CD4-positive, alpha-beta T cell treated with Interleukin-1 beta for 1 hour (primary cell): ENCODE data around the gene RTL10.

Experiments used
- DNase-seq, 2 donors: peaks; one replicate each; pipeline ENCODE4 v3.0.0-alpha.2; 2020 to 2022

RTL10 gene

GRCh38 chr22:19821523-19822300, 33.0 kb downstream of the RTL10 start:
- DNase-seq, result no peak

DNA sequence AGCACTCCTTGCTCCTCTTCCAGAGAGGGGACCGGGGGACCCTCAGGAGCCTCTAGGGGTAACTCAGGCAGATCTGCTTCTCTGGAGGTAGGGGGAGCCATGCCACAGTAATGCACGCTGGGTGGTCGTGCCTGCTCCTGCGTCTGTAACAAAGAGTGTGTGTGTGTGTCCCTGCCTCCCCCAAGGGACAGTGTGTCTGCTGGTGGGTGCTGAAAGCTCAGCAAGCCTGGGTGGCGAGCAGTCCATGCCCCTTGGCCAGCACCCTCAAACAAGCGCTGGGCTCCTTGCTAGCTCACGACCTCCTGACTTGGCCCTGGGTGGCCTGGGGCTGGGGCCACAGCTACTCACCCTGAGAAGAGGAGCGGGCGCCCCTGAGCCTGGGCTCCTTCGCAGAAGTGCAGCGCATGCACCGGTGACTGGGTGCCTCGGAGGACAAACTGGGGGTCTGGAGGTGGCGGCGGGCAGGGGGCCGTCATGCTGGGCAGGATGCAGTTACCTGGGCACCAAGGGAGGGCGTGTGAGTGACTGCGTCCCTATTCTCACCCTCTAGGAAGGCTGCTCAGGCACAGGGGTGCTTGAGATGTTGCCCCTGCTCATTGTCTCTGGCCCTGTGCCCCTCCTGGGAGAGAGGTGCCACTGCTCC, 33.7 kb downstream of the RTL10 start:
- DNase-seq, result no peak

DNA sequence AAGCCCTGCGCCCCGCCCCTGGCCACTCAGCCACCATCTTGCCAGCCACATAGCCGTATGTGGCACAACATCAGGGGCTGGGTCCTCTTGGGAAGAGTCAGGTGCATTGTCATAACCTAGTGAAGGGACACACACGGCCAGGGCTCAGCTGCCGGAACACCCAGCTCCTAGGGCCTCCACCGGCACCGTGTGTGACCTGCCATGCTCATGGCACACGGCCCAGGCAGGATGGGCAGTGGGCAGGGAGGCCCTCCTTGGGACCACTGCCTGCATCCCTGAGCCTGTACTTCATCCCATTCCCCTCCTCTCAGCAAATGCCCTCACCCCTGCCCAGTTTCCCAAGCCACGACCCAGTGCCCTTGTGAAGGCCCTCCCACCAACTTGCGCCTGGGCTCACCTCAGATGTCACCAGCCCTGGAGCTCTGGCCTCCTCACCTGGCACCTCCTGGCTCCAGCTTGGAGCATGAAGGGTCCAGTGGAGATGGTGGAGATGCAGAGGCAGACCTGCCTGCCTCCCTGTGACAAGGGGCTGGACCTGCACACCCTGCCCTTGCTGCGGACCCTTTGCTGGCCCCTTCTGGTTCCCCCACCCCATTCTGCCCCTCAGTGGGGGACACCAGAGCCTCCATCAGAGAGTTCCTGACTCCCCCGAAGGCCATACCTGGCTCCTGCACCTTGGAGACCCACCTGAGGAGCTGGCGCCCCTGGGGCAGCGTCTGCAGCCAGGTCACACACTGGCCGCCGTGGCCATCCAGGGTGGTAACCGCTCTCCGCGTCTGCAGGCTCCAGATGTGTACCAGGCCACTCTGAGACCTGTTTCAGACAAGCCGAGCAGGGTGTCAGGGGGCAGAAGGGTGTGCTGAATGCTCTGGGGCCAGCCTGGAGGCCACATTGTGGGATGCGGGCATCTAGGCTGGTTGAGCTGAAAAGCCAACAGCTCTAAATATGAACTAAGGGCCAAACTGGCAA, 34.5 kb downstream of the RTL10 start:
- DNase-seq, result no peak

DNA sequence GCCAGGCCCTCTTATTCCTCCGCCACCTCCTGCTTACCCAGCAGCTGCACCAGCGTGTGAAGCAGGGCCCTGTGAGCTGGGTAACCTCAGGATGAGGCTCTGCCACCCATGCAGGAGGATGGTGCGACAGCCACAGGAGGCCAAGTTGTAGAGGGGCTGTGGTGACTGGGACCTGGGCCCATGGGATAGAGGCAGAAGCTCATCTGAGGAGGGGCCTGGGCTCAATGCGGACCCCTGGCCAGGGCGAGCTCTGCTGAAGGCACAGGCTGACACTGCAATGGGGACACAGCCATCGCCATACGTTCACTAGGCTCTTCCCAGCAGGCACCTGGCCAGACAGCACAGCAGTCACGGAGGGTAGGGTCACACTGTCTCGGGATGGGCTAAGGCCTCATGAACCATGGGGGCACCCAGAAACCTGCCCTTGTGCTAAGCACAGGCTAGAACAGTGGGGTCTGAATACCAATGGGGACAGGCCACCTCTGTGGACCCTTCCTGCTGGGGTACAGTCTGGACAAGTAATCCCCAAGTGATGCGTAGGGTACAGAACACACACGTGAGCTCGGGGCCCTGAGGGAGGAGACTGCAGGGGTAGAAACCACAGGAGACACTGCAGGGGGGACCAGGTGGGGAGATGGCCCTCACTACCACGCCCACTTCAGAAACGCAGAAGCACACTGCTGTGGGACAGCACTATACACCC, 35.3 kb downstream of the RTL10 start:
- no peak for DNase-seq

- no peak for DNase-seq
Observed at GRCh38 chr22:19818324-19819207, 36.1 kb downstream of the RTL10 start.

DNA sequence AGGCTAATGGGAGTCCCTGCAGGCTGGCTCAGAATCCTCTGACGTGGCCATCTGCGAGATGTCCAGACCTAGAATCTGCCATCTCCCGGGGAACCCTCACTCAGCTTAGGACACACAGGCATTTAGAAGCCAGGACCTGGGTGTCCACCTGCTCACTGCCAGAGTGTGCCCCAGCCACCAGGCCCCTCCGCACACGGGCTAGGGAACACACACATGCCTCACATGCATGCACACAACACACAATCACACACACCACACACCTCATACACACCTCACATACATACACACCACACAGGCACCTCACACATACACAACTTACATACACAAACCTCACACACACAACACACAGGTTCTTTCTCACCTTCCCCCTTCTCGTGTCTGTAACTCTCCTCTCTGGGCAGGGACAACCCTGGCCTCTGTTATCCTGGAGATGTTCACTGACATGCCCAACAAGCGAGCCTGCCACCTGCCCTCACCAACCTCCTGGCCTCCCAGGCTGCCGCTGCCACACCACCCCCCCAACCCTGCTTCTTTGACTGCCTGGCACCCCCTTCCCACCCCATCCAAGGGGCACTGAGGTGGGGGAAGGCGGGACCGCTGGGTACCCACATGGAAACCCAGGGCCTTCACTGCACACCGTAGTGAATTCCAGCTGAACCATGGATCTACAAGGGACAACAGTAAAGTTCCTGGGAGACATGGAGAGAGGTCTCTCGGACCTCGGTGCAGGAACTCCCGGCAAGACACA, 38.1 kb downstream of the RTL10 start:
- DNase-seq, result no peak

GRCh38 chr22:19815823-19816290, 38.8 kb downstream of the RTL10 start:
- DNase-seq, result no peak

DNA sequence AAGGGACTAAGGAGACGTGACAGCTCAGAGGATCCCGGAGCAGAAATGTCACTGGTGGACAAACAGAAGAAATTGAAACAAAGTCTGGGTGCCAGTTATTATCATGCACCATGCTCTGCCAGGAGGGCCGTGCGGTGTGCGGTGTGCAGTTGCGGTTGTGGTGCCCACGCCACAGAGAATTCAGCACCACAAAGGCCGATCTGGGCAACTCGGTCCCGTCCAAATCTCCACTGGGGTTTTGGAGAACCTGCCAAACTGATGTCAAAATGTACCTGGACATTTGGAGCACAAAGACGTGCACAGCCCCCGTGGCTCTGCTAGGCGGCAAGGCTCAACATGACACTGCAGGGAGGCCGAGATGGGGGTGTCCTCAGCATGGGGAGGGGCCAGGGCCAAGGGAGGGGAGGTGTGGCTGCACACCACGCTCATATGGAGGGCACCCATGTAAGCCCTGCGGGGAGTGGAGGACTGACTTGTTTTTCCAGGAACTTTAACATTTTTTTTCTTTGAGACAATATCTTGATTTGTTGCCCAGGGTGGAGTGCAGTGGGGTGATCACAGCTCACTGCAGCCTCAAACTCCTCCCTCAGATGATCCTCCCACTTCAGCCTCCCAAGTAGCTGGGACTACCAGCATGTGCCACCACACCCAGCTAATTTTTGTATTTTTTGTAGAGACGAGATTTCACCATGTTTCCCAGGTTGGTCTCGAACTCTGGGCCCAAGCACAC, 39.4 kb downstream of the RTL10 start:
- no peak for DNase-seq

DNA sequence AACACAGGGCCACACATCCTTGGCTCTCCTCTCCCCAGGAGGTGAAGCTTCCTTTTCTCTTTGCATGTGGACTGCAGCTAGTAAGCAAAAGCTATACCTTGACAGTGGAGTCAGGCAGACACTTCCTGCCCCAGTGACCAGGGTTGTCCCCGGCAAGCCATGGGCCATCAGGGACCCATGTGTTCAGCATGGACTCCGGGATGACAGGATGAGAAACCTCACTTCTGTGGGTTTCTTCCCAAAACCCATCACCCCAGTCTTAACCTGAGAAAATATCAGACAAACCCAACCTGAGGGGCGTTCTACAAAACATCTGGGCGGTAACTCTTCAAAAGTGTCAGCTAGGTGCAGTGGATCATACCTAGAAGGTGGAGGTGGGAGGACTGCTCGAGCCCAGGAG, 40.2 kb downstream of the RTL10 start:
- no peak for DNase-seq

DNA sequence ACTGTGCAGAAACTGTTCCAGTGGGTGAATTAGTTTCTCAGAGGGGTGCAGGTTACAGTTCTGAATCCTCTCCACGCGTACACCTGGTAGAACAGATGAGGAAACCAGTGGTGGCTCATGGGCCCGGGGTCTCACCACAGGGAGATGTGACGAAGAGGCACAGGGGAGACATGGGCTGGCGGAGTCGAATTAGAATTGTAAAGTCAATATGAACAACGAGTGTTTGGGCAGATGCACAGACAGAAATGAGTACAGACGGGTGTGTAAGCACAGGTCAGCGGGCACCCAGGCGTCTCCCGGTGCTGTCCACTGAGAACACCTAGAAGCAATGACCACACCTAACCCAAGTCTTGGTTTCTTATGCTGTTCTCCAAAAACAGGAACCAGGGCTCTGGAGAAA, 41.8 kb downstream of the RTL10 start:
- DNase-seq, result no peak

DNA sequence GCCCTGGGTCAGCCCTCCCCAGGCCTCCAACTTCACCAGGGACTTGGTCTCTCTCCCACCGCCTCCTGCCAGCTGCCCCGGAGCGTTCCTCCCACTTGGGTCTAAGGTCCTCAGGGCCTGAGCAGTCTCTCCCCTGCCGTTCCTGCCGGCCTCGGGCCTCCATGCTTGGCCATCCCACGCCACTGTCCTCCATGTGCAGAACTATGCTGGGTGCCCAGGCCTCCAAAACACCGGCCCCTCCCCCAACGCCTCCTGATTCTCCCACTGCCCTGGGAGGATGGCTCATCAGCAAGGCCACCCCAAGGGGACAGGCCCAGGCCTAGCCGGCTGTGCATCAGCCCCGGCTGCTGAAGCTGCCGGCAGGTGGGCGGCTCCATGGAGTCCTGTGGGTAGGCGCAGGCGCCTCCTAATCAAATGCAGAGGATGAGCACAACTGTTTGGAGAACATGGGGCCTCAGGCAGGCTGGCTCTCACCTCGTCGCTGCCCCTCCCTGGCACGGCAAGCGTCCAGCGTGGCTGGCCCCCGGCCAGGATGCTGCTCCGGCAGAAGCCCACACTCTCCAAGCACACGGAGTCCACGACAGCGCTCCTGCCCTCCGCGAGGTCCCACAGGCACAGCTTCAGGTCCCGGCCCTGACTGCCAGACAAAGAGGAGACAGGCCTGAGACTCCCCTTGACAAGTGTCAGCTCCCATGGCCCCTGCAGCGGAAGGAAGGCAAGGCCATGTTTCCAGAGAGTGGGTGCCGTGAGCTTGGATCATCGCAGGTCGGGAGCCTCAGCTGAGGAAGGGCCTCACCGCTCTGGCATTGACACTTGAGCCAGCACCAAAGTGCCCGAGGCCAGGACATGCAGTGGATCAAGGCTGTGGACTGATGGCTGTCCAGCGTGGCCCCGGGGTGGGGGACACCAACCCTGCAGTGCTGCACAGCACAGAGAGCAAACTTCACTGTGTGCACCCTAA, 42.6 kb downstream of the RTL10 start:
- DNase-seq, result no peak

- no peak for DNase-seq
Observed at GRCh38 chr22:19811211-19811621, 43.5 kb downstream of the RTL10 start.

DNA sequence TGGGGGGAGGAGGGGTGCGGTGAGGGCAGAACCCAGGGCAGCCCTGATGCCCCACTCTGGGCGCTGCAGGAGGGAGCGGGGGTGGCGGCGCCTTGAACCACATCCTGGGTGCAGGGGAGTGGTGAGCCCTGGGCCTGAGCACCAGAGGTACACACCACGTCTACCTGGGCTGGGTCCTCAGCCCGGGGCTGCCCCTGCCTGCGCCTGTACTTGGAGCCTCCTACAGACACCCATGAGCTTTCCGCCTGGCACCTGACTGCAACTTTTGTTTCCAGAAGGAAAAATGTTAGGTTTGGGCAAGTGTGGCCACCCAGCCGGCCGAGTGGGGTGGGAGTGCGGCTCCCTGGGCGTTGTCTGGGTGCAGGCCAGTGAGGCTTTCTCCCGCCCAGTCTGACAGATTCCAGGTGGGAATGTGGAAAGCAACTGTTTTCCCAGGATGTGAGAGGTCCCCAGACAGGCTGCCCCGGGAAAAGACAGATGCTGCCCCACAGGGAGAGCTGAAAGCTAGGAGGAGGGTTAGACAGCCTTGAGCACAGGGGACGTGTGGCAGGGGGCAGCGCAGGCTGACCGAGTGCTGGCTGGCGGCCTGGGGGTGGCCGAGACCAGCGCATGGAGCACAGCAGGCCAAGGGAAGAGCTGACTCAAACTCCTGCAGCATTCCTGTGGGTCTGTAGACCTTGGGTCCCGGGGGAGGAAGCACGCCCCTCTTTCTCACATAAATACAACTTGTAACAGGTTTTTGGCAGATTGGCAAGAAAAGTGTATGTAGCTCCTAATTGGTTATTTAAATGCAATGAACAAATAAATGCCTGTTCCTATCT, 44.1 kb downstream of the RTL10 start:
- no peak for DNase-seq

GRCh38 chr22:19809741-19810140, 44.9 kb downstream of the RTL10 start:
- no peak for DNase-seq

- no peak for DNase-seq
Observed at GRCh38 chr22:19808873-19809478, 45.7 kb downstream of the RTL10 start.

DNA sequence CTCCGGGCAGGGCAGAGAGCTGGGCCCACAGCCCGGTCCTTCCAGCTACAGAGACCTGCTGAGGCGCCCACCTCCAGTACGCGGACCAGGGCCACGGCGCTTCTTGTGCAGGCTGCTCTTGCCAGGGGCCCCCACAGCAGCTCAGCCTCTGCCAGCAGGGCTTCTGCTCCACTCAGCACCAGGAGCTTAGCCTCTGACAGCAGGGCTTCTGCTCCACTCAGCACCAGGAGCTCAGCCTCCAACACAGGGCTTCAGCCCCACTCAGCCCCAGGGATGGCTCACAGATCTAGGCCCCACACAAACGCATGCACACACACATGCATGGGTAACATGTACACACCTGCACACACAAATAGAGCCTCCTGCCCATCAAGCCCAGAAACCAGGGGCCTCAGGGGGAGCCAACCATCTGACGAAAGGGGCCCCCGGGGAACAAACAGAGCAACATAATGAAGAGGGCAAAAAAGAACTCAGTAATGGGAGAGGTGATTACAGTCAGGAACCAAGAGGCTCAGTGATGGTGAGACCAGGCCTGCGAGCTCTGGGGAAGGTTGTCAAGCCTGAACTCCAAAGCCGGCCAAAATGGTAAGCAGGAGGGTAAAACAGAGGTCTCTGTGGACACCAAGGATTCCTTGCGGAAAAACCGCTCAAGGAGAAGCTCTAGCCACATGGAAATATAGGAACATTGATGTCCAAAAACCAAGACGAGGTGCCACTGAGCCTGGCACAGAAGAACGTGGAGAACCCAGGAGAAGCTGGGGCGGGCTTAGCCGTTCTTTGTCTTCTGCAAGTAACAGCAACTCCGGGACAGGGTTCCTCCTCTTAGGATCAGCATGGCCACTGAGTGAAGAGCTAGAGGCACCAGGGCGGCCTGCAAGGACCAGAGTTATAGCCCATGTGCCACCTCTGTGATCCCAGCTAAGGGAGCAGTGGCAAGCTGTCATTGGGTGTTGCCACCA, 46.5 kb downstream of the RTL10 start:
- no peak for DNase-seq
